ENCODE data around the gene CDC42. TPM values are rescaled to one million over a fixed set of nuclear protein-coding genes. Genes with fewer than 3 reads are reported as not detected.

Gene CDC42
- total and polyA plus RNA-seq, 2 of the 4 experiments (the other 2 are of a cell fraction), result 162 to 609 TPM

- Histone ChIP-seq H3K36me3 (ENCODE audit: control insufficient read depth, insufficient read depth, low read length) (peaks cover 18% of the 10 kb centered on the region), H3K27ac (ENCODE audit: insufficient read depth, low read length) (no peak overlapping the region), H3K14ac (replicated peaks; ENCODE audit: low read depth, low read length) (no peak overlapping the region), H3K79me1 (ENCODE audit: low read depth in 1 of 2, low read length in 2 of 2) (peaks cover 0 to 37% of the 10 kb centered on the region in 2 experiments; a peak in 2 of 4 replicates), H4K5ac (ENCODE audit: low read depth, low read length) (no peak overlapping the region), H4K8ac (ENCODE audit: low read depth in 2 of 2, low read length in 2 of 2) (no peak overlapping the region), H4K20me1 (ENCODE audit: insufficient read depth, low read length) (peaks cover 98% of the 10 kb centered on the region), H3K56ac (ENCODE audit: extremely low read depth, insufficient read depth, low read length) (no peak overlapping the region), H3K27me3 (ENCODE audit: control insufficient read depth, insufficient read depth, low read length) (no peaks in the 10 kb centered on the region), H4K91ac (ENCODE audit: insufficient read depth, low read depth, low read length) (no peak overlapping the region), H3K9me3 (ENCODE audit: control insufficient read depth, insufficient read depth, low read length) (no peaks in the 10 kb centered on the region), H3K9me1 (ENCODE audit: insufficient read depth, low read length) (peaks cover 13% of the 10 kb centered on the region), H2AFZ (replicated peaks; ENCODE audit: low read length, poor library complexity) (no peak overlapping the region), H3K23ac (ENCODE audit: low read depth, low read length) (no peak overlapping the region), H3K4me1 (ENCODE audit: control insufficient read depth, insufficient read depth, low read length) (peaks cover 15% of the 10 kb centered on the region), H2BK20ac (ENCODE audit: low read depth, low read length) (no peak overlapping the region), H2AK9ac (replicated peaks; ENCODE audit: low read depth, low read length, poor library complexity) (no peak overlapping the region), H3K18ac (ENCODE audit: low read depth, low read length) (no peak overlapping the region), H2BK5ac (ENCODE audit: low read depth, low read length, poor library complexity, severe bottlenecking) (no peak overlapping the region), H2AK5ac (ENCODE audit: low read depth, low read length) (no peak overlapping the region), H2BK15ac (ENCODE audit: low read depth, low read length) (no peak overlapping the region), H3K4me3 (ENCODE audit: insufficient read depth, low read depth, low read length) (no peak overlapping the region), H3K9ac (ENCODE audit: low read depth, low read length) (no peak overlapping the region), H3K4me2 (ENCODE audit: low read depth, low read length) (no peak overlapping the region), H2BK120ac (ENCODE audit: low read depth, low read length) (no peak overlapping the region), H3K4ac (ENCODE audit: low read depth, low read length) (no peak overlapping the region)
- TF ChIP-seq RAD21 (IDR thresholded peaks at IDR 0.05; ENCODE audit: low read length) (no peak), SMC3 (IDR thresholded peaks at IDR 0.05; ENCODE audit: low read depth, low read length) (no peak), CHD1 (IDR thresholded peaks at IDR 0.05; ENCODE audit: low read depth, low read length) (no peak), NFE2L2 (IDR thresholded peaks at IDR 0.05; ENCODE audit: low read depth, low read length) (no peak), FOS (IDR thresholded peaks at IDR 0.05; ENCODE audit: low read depth, low read length) (no peak), MAFK (IDR thresholded peaks at IDR 0.05; ENCODE audit: low read depth, low read length) (no peak), MAZ (IDR thresholded peaks at IDR 0.05; ENCODE audit: borderline replicate concordance, low read depth, low read length) (no peak), BHLHE40 (IDR thresholded peaks at IDR 0.05; ENCODE audit: low read depth, low read length) (no peak), RCOR1 (IDR thresholded peaks at IDR 0.05; ENCODE audit: insufficient replicate concordance, low read length) (no peak)
- TF ChIP-seq, protein P1, sequence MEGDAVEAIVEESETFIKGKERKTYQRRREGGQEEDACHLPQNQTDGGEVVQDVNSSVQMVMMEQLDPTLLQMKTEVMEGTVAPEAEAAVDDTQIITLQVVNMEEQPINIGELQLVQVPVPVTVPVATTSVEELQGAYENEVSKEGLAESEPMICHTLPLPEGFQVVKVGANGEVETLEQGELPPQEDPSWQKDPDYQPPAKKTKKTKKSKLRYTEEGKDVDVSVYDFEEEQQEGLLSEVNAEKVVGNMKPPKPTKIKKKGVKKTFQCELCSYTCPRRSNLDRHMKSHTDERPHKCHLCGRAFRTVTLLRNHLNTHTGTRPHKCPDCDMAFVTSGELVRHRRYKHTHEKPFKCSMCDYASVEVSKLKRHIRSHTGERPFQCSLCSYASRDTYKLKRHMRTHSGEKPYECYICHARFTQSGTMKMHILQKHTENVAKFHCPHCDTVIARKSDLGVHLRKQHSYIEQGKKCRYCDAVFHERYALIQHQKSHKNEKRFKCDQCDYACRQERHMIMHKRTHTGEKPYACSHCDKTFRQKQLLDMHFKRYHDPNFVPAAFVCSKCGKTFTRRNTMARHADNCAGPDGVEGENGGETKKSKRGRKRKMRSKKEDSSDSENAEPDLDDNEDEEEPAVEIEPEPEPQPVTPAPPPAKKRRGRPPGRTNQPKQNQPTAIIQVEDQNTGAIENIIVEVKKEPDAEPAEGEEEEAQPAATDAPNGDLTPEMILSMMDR (conservative IDR thresholded peaks at IDR 0.05; ENCODE audit: low read depth, low read length), result no peak
- TF ChIP-seq, protein P2, sequence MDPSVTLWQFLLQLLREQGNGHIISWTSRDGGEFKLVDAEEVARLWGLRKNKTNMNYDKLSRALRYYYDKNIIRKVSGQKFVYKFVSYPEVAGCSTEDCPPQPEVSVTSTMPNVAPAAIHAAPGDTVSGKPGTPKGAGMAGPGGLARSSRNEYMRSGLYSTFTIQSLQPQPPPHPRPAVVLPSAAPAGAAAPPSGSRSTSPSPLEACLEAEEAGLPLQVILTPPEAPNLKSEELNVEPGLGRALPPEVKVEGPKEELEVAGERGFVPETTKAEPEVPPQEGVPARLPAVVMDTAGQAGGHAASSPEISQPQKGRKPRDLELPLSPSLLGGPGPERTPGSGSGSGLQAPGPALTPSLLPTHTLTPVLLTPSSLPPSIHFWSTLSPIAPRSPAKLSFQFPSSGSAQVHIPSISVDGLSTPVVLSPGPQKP (IDR thresholded peaks at IDR 0.05; ENCODE audit: borderline replicate concordance, low read depth, low read length), result no peak
- DNase-seq, result no peak
- ChIA-PET POLR2A (ENCODE audit: unreplicated experiment) (no interaction called here), CTCF (interaction anchor here (0.9 kb wide), 1 partner anchor 45 kb away, joined by 3 read pairs; no protein-coding TSS in a partner anchor)
- dilution Hi-C loops (cut with HindIII; ENCODE audit: low sequenced_read_pairs, unreplicated experiment) (no loop called here), in situ Hi-C loops (cut with MboI; ENCODE audit: low sequenced_read_pairs) (no loop called here), intact Hi-C loops (cut with micrococcal nuclease) (no loop called here)
- WGBS, 2 experiments (ENCODE audit: extremely low coverage in 2 of 2, insufficient read length in 1 of 2), result no CpG with 5 or more reads among the region's 2 CpGs
- ATAC-seq (ENCODE audit: low read depth), result no peak
- no TSS peak for BruUV-seq (replicated peaks)
Measured at GRCh38 chr1:22080191-22080590, 27.7 kb downstream of the CDC42 start.

All from IMR-90 (cell line).